CD14-positive monocyte (primary cell): ENCODE results near the gene ADCY2. TPM values are rescaled to one million over a fixed set of nuclear protein-coding genes. Genes with fewer than 3 reads are reported as not detected.

Experiments used
- DNase-seq, 3 donors: peaks; one replicate each; pipeline ENCODE4 v3.0.0-alpha.2; 2011 to 2022
- H2AFZ ChIP-seq: 2 replicates; pipeline ENCODE4 v1.6.0; 2012; ENCODE audit warnings: mild to moderate bottlenecking, low read depth, low read length, inconsistent platforms; ENCODE audit not compliant: insufficient read depth, poor library complexity, severe bottlenecking
- H3K27ac ChIP-seq, 2 donors: 1 replicate in 1 of 2; 2 replicates in 1 of 2; pipeline ENCODE4 v1.5.1; 2012 to 2013; ENCODE audit warnings: low read length in 2 of 2, control low read depth in 1 of 2, inconsistent platforms in 1 of 2, low read depth in 1 of 2, mild to moderate bottlenecking in 1 of 2
- H3K27me3 ChIP-seq, 2 donors: one replicate each; pipeline versions ENCODE4 v1.6.0 to v1.6.1; 2011 to 2013; ENCODE audit warnings: low read length in 2 of 2; ENCODE audit not compliant: control insufficient read depth in 2 of 2, insufficient read depth in 2 of 2
- H3K36me3 ChIP-seq, 2 donors: replicated peaks in 1 of 2; 1 replicate in 1 of 2; 2 replicates in 1 of 2; pipeline versions ENCODE4 v1.5.1 to v1.6.1; 2012 to 2013; ENCODE audit warnings: low read length in 2 of 2, control low read depth in 1 of 2, inconsistent platforms in 1 of 2, mild to moderate bottlenecking in 1 of 2; ENCODE audit not compliant: insufficient read depth in 2 of 2, control insufficient read depth in 1 of 2
- H3K4me1 ChIP-seq, 2 donors: 1 replicate in 1 of 2; 2 replicates in 1 of 2; pipeline versions ENCODE4 v1.5.1 to v1.6.1; 2012 to 2013; ENCODE audit warnings: low read length in 2 of 2, control low read depth in 1 of 2, inconsistent platforms in 1 of 2, mild to moderate bottlenecking in 1 of 2, moderate library complexity in 1 of 2; ENCODE audit not compliant: insufficient read depth in 2 of 2, control insufficient read depth in 1 of 2
- H3K4me2 ChIP-seq: replicated peaks from 2 replicates; pipeline ENCODE3; 2012; ENCODE audit warnings: low read length, moderate library complexity, mild to moderate bottlenecking; ENCODE audit not compliant: poor library complexity, severe bottlenecking; ENCODE audit errors: extremely low read depth
- H3K4me3 ChIP-seq, 3 experiments: fragments of 200-600 bp in 1 of 3; sonication (generic) in 1 of 3; replicated peaks in 1 of 3; 1 replicate in 2 of 3; 2 replicates in 1 of 3; pipeline ENCODE4 v1.5.1; 2011 to 2013; ENCODE audit warnings: low read length in 3 of 3, mild to moderate bottlenecking in 3 of 3, control low read depth in 2 of 3, low read depth in 2 of 3, inconsistent platforms in 1 of 3, moderate library complexity in 1 of 3
- H3K79me2 ChIP-seq: 2 replicates; pipeline ENCODE4 v1.6.0; 2012; ENCODE audit warnings: mild to moderate bottlenecking, control low read depth, inconsistent platforms, low read length, moderate library complexity; ENCODE audit not compliant: insufficient read depth
- H3K9ac ChIP-seq: 2 replicates; pipeline ENCODE4 v1.6.0; 2017; ENCODE audit warnings: low read length, mild to moderate bottlenecking; ENCODE audit not compliant: insufficient read depth, poor library complexity, severe bottlenecking
- H3K9me3 ChIP-seq, 2 donors: replicated peaks in 1 of 2; 1 replicate in 1 of 2; 2 replicates in 1 of 2; pipeline versions ENCODE4 v1.5.1 to v1.6.1; 2012 to 2013; ENCODE audit warnings: low read length in 2 of 2, control low read depth in 1 of 2; ENCODE audit not compliant: control insufficient read depth in 1 of 2, insufficient read depth in 1 of 2
- H4K20me1 ChIP-seq: 2 replicates; pipeline ENCODE4 v1.6.0; 2012; ENCODE audit warnings: mild to moderate bottlenecking, low read length, control low read depth, moderate library complexity; ENCODE audit not compliant: insufficient read depth
- H3K27ac Mint-ChIP-seq, 7 donors: one replicate each; pipeline ENCODE4 v1.8.0; 2020; ENCODE audit warnings: mild to moderate bottlenecking in 7 of 7, mixed read lengths in 7 of 7, moderate library complexity in 6 of 7, inconsistent platforms in 2 of 7
- H3K27me3 Mint-ChIP-seq, 3 donors: one replicate each; pipeline ENCODE4 v1.8.0; 2021 to 2022; ENCODE audit warnings: low read depth in 3 of 3, mild to moderate bottlenecking in 3 of 3, mixed read lengths in 3 of 3, moderate library complexity in 3 of 3, inconsistent platforms in 1 of 3
- H3K36me3 Mint-ChIP-seq, 2 donors: one replicate each; pipeline ENCODE4 v1.8.0; 2020; ENCODE audit warnings: mixed read lengths in 2 of 2, inconsistent platforms in 1 of 2, mild to moderate bottlenecking in 1 of 2
- H3K4me1 Mint-ChIP-seq: one replicate; pipeline ENCODE4 v1.8.0; 2020; ENCODE audit warnings: mild to moderate bottlenecking, mixed read lengths
- H3K4me3 Mint-ChIP-seq, 2 donors: one replicate each; pipeline ENCODE4 v1.8.0; 2020; ENCODE audit warnings: mild to moderate bottlenecking in 2 of 2, mixed read lengths in 2 of 2, moderate library complexity in 1 of 2
- H3K9me3 Mint-ChIP-seq, 7 donors: one replicate each; pipeline ENCODE4 v1.8.0; 2020 to 2022; ENCODE audit warnings: mixed read lengths in 7 of 7, mild to moderate bottlenecking in 6 of 7, moderate library complexity in 6 of 7, inconsistent platforms in 2 of 7
- WGBS: methylation state at CpG from one replicate; pipeline ENCODE4 v1.1.5; 2013; ENCODE audit warnings: missing lambda C conversion rate; ENCODE audit not compliant: insufficient coverage; 5-methylcytosine and 5-hydroxymethylcytosine counted together
- intact Hi-C, 2 donors: fragments of 100-400 bp; cut with micrococcal nuclease; formaldehyde crosslinking; loops; one replicate each; pipeline versions ENCODE4 v1.15.0 to v1.15.1; 2023
- polyA plus RNA-seq, 3 donors: library from polyadenylated mRNA; depleted of rRNA in 1 of 3; unstranded in 2 of 3; stranded (reverse) in 1 of 3; fragments of 300-500 nt in 2 of 3; fragments of >200 nt in 1 of 3; fragmentation: Illumina TruSeq in 2 of 3; gene quantifications; 1 replicate in 2 of 3; 2 replicates in 1 of 3; pipeline ENCODE4 v1.2.3, GENCODE V29; 2012 to 2021
- TF ChIP-seq, protein P1 (sequence below): fragments of 200-600 bp; IDR thresholded peaks from one replicate; pipeline ENCODE4 v1.8.0; 2022; ENCODE audit warnings: antibody characterized with exemption, mild to moderate bottlenecking

ADCY2 gene
- polyA plus RNA-seq, 3 donors, result not detected

DNA sequence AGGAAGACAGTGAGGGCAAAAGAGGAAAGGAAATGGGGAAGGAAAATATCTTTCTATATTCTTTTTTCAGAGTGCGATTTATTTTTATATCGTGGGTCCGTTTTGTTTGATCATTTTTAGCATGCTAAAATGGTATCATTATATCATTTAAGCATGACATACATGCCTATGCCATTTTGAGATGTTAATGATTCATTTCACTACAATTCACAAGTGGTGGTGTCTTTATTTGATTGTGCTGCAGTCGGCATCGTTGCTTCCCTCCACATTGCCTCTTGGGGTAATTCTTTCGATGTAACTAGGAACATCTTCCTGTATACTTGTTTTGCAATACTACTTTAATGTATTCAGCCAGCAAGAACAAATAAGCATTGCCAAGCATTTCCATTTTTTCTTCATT lies 309.8 kb downstream of the ADCY2 start:
- TF ChIP-seq, protein P1, sequence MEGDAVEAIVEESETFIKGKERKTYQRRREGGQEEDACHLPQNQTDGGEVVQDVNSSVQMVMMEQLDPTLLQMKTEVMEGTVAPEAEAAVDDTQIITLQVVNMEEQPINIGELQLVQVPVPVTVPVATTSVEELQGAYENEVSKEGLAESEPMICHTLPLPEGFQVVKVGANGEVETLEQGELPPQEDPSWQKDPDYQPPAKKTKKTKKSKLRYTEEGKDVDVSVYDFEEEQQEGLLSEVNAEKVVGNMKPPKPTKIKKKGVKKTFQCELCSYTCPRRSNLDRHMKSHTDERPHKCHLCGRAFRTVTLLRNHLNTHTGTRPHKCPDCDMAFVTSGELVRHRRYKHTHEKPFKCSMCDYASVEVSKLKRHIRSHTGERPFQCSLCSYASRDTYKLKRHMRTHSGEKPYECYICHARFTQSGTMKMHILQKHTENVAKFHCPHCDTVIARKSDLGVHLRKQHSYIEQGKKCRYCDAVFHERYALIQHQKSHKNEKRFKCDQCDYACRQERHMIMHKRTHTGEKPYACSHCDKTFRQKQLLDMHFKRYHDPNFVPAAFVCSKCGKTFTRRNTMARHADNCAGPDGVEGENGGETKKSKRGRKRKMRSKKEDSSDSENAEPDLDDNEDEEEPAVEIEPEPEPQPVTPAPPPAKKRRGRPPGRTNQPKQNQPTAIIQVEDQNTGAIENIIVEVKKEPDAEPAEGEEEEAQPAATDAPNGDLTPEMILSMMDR, result no peak
- no peaks in the 10 kb centered on the region for H3K36me3 Mint-ChIP-seq

GRCh38 chr5:7706256-7706655 lies 310.3 kb downstream of the ADCY2 start:
- peaks cover 0 to 4% of the 10 kb centered on the region in 2 donors for H3K9me3 ChIP-seq
- Mint-ChIP-seq H3K4me1 (no peaks in the 10 kb centered on the region), H3K36me3 (no peaks in the 10 kb centered on the region), H3K9me3 (peaks cover 0 to 19% (median 5%) of the 10 kb centered on the region in 7 donors), H3K27me3 (peaks cover 0 to 9% (median 0%) of the 10 kb centered on the region in 3 donors), H3K27ac (no peak overlapping the region), H3K4me3 (no peak overlapping the region)
- H3K4me3 ChIP-seq, result no peak overlapping the region
- no peaks in the 10 kb centered on the region for H3K27me3 ChIP-seq
- intact Hi-C loops, result no loop called here
- H3K9ac ChIP-seq, result no peak overlapping the region
- no peaks in the 10 kb centered on the region for H3K36me3 ChIP-seq
- no peaks in the 10 kb centered on the region for H3K4me1 ChIP-seq
- TF ChIP-seq, protein P1, result no peak
- H3K79me2 ChIP-seq, result no peaks in the 10 kb centered on the region
- no peaks in the 10 kb centered on the region for H4K20me1 ChIP-seq
- WGBS, result 77% methylated on average over 2 of the region's 4 CpGs
- H2AFZ ChIP-seq, result no peak overlapping the region
- DNase-seq, result no peak
- H3K4me2 ChIP-seq, result no peak overlapping the region
- no peak overlapping the region for H3K27ac ChIP-seq

More for the DNA sequence above, 309.8 kb downstream of the ADCY2 start:
- no peak overlapping the region for H3K9ac ChIP-seq
- no peaks in the 10 kb centered on the region for H3K4me1 ChIP-seq
- WGBS, result 100% methylated on average over 1 of the region's 6 CpGs
- H2AFZ ChIP-seq, result no peak overlapping the region
- H3K27me3 Mint-ChIP-seq, result peaks cover 0 to 9% (median 0%) of the 10 kb centered on the region in 3 donors
- no peaks in the 10 kb centered on the region for H3K36me3 ChIP-seq
- H3K27me3 ChIP-seq, result no peaks in the 10 kb centered on the region
- DNase-seq, result no peak
- no peak overlapping the region for H3K27ac ChIP-seq
- H3K9me3 ChIP-seq, result peaks cover 0 to 4% of the 10 kb centered on the region in 2 donors
- no peak overlapping the region for H3K4me2 ChIP-seq
- H4K20me1 ChIP-seq, result no peaks in the 10 kb centered on the region
- H3K4me3 ChIP-seq, result no peak overlapping the region
- H3K79me2 ChIP-seq, result no peaks in the 10 kb centered on the region
- intact Hi-C loops, result no loop called here
- no peaks in the 10 kb centered on the region for H3K4me1 Mint-ChIP-seq
- H3K27ac Mint-ChIP-seq, result no peak overlapping the region
- no peak overlapping the region for H3K4me3 Mint-ChIP-seq
- peaks cover 0 to 19% (median 5%) of the 10 kb centered on the region in 7 donors for H3K9me3 Mint-ChIP-seq
